Myocyte (in vitro differentiated cells): ENCODE data around the gene FRAT1. TPM values are rescaled to one million over a fixed set of nuclear protein-coding genes. Genes with fewer than 3 reads are reported as not detected.
A peak's percentile ranks its signal among the peaks of the same experiment; 100 is the strongest.

Experiments used
- DNase-seq: peaks from one replicate; pipeline ENCODE4 v3.0.0-alpha.2; 2012; ENCODE audit warnings: low read depth
- total RNA-seq: library from RNA; depleted of rRNA; stranded (reverse); fragments of >200 nt; gene quantifications from 2 replicates; pipeline ENCODE4 v1.2.3, GENCODE V29; 2014

Gene FRAT1
- total RNA-seq, 1 donor from 2014 or later, result 1.8 TPM

- DNase-seq, result peak; percentile 12
Observed at GRCh38 chr10:97307866-97308780, 10.9 kb upstream of the FRAT1 start.

DNA sequence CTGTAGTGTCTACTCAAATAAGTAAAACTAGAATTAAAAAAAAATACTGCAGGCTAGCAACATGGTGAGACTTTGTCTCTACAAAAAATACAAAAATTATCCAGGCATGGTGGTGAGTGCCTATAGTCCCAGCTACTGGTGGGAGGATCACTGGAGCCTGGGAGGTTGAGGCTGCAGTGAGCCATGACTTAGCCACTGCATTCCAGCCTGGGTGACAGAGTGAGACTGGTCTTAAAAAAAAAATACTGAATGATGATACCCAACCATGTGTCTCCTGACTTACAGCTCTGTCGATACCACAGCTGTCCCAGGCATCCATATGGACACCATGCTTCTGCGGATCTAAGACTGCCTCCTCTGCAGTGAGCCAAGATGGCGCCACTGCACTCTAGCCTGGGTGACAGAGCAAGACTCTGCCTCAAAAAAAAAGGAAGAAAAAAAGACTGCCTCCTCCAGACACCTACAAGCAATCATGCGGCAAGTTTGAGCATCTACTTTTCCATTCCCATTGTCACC lies 7.9 kb upstream of the FRAT1 start:
- no peak for DNase-seq

- DNase-seq, result no peak
Observed at GRCh38 chr10:97312897-97313296, 6.2 kb upstream of the FRAT1 start.

DNA sequence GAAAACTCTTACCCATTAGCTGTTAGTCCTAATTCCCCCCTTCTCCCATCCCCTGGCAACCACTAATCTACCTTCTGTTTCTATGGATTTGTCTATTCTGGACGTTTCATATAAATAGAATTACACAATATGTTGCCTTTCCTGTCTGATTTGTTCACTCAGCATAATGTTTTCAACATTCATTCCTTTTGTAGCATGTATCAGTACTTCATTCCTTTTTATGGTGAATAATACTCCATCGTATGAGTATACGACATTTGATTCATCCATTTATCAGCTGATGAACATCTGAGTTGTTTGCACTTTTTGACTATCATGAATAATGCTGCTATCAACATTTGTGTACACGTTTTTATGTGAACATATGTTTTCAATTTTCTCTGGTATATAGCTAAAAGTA lies 4.4 kb upstream of the FRAT1 start:
- no peak for DNase-seq

DNA sequence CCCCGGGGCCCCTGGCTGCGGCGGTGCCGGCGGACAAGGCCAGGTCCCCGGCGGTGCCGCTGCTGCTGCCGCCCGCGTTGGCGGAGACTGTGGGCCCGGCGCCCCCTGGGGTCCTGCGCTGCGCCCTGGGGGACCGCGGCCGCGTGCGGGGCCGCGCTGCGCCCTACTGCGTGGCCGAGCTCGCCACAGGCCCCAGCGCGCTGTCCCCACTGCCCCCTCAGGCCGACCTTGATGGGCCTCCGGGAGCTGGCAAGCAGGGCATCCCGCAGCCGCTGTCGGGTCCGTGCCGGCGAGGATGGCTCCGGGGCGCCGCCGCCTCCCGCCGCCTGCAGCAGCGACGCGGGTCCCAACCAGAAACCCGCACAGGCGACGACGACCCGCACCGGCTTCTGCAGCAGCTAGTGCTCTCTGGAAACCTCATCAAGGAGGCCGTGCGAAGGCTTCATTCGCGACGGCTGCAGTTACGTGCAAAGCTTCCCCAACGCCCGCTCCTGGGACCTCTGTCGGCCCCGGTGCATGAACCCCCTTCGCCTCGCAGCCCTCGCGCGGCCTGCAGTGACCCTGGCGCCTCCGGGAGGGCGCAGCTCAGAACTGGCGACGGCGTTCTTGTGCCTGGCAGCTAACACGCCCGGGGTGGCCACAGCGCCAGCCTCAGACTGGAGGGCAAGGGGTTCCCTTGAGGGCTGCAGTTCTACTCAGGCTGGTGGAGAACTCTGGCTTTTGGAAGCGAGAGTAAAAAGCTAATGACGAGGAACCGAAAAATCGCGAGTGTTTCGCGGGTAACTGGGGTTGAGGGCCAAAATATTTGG lies 804 bp downstream of the FRAT1 start:
- peak; percentile 51 for DNase-seq

GRCh38 chr10:97320480-97321031 lies 1.5 kb downstream of the FRAT1 start:
- no peak for DNase-seq

DNA sequence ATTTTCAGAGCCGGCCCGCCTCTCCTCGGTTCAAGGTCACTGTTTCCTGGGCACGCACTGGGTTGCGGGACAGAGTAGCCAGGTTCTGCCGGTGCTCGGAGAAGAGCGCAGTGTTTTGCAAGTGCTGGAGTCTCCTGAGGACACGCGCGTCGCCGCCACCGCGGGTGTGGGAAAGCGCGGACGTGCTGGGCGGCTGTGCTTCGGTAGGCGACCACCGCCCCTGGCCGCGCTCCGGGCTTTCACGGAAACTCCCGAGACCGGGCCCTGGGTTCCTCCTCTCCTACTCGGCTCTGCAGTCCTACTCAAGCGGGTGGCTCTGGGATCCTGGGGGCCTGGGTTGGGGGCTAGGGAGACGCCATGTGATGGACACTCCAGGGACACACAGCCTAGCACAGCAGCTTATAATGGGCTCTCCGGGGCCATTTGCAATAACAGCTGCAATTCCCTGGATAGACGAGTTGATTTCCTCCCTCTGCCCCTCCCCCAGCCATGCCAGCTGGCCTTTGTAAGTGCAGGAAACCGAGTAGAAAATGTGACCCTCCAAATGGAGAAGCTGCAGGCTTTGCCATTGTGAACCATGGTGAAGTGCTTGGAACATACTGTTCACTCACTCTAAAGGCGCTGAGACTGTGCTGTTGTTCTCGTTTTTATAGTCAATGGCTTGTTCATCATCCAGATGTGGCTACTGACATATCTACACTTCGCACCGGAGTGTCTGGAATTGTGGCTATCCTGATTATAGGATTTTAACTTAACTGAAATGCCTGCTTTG lies 2.1 kb downstream of the FRAT1 start:
- DNase-seq, result peak; percentile 40

DNA sequence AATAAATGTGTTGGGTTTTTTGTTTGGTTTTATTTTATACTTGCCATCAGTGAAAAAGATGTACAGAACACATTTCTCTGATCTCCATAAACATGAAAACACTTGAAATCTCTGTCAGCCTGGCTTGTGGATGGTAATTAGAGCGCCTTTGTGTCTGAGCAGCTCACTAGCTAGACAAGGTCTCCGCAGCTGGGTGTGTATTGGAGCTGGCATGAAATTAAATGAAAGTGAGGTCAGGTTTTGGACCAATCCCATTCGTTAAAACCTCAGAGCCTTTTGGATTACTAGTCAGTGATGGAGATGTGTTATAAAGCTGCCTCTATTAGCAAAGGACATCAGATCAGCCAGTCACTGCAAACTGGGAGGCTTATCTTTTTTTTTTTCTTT lies 2.7 kb downstream of the FRAT1 start:
- no peak for DNase-seq

DNA sequence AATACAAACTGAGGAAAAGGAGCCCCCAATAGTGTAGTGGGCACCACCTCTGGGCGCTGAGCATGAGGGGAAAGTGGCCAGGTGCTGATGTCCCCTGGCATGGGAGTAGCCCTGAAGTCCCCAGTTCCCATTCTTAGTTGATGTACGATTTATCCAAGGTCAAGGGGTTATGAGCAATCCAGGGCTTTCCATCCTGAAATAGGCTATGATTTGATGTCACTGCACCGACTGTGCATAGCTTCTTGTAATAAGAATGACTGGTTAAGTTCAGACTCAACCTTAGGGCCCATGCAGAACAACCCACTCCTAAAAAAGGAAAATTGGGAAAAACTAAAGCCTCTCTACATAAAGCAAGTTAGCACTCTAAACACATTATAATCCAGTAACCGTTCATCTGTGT lies 4.4 kb downstream of the FRAT1 start:
- DNase-seq, result no peak

DNA sequence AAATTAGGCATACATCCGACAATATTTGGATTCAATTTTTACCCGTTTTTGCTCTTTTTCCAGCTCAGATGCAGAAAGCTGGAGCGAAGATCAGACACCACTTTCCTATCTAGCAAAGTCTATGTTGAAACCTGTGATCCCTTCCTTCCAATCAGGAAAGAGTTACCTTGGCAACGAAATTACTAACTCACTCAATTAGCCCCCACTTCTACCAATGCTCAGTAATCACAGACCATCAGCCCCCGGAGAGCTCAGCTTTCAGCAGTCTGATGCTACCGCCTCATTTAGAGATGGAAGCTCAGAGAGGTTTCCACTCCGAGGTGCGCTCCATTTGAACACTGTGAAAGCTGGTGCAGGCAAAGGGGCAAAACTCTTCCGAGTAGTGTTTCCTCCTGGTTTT lies 6.7 kb downstream of the FRAT1 start:
- DNase-seq, result no peak

DNA sequence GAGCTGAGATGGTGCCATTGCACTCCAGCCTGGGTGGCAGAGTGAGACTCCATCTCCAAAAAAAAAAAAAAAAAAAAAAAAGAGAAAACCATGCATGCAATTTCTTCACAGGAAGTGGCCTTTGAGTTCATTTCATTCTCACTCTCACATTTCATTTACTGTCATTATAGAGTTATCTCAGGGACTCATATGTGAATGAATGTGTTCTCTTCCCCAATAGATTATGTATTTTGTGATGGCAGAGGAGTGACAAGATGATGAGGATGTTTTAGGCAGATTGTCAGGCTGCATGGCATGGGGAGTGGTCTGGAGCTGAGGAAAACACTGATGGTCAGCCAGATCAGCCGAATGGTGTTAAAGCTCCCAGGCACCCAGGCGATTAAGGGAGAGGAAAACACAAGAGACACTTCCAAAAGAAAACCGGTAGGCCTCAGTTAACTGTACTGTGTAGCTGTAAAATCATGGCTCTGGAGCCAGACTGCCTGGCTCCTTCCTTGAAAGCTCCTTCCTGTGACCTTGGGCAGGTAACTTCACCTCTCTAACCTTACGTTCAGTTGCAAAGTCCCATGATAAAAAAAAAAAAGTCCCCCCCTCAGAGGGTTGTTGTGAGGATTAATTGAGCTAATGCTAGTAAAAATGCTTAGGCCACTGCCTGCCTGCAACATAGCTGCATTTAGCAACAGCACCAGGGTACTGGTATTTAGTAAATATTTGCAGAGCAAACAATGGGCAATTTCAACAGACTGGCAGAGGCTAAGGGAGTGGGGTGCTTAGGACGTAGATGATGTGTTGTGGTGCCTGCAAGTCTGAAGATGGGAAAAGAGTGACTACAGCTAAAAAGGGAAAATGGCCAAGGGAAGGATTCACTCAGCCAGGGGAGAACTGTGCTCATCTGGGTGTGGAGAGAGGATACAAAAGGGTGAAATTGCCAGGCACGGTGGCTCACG lies 8.6 kb downstream of the FRAT1 start:
- DNase-seq, result no peak

- no peak for DNase-seq
Observed at GRCh38 chr10:97328646-97329453, 9.8 kb downstream of the FRAT1 start.

GRCh38 chr10:97329766-97330165 lies 10.7 kb downstream of the FRAT1 start:
- no peak for DNase-seq

GRCh38 chr10:97331153-97331703 lies 12.2 kb downstream of the FRAT1 start:
- no peak for DNase-seq

DNA sequence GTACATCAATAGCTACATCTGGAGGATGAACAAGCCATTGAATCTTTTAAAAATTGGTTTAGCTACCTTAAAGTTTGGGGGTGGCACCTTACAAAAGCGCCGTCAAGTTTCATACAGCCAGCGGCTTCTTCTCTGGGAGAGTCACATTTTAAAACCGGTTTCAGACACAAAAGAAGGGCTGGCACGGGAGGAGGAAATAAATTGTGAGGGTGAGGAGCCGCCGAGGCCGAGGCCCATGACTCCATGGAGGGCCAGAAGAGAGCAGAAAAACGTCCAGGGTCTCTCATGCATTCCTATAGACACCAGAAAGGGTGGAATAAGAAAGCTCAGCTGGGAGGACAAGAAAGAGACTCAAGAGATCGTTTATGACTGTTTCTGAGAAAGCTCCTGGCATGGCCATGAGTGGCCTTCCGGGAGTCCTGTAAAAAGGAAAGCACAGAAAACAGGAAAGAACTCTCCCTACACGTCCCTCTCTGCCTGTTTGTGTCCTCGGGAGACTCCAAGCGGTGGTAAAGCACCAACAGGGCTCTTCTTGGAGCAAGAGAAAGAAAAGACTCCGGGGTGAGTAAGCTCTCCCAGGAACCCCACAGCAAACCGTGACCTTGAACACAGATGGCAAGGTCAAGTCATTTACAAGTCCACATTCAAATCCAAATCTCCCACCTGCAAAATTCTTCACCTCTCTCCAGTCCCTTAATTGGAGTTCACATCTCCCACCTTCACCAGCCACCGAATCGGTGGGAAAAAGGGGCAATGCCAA lies 13.7 kb downstream of the FRAT1 start:
- DNase-seq, result peak; percentile 83

DNA sequence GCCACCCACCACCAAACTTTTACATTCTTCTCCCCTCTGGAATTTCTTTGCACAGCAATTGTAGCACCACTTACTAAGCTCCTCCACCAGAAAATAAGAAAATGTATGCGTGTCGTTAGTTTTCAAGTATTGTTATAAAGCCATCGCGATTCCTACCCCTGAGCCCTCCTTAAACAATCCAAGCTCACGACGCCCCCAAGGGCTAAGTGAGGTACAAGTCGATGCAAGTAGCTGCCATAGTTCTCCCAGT lies 14.2 kb downstream of the FRAT1 start:
- peak; percentile 58 for DNase-seq

DNA sequence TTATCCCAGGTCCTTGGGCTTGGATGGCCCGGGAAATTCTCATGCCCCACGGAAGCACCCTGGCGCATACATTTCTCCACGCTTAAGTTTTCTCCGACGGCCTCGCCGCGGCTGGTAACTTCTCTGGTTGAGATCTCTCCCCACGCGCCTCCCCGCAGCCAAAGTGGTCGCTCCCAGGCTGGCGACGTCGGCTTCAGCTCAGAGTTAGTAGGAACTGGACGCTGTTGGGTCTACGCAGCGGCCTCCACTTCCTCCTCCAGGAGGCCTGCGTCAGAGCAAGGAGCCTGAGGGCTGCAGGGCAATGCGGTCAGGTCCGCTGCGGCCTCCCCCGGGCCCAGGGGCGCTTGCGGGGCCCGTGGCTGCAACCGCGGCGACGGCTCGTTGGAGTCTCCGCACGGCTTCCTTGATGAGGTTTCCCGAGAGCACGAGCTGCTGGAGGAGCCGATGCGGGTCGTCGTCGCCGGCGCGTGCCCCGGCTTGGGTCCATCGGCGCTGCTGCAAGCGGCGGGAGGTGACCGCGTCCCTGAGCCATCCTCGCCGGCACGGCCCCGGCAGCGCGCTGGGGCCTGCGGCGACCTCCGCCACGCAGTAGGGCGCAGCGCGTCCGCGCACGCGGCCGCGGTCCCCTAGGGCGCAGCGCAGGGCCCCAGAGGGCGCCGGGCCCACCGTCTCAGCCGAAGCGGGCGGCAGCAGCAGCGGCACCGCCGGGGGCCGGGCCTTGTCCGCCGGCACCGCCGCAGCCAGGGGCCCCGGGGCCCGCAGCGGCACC lies 14.7 kb downstream of the FRAT1 start:
- DNase-seq, result peak; percentile 41
